Measurements from ENCODE around the gene PTPN2.

Gene PTPN2

DNA sequence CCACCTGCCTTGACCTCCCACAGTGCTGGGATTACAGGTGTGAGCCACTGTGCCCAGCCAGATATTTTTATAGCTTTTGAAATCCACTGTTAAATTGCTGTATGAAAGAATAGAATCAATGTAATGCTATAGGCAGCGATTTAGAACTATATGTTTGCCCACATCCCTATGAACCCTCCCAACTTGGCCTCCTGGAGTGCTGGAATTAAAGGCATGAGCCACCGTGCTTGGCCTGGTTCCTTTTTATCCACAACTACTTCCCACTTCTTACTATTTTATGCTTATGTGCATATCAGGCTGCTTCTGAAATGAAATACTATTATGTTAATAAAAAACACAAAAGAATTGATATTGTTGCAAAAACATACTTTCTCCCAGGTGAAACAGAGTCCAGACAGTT, 11.6 kb upstream of the PTPN2 start:
- H3K4me3 ChIP-seq (ENCODE audit: low read depth, low read length): no peak overlapping the region
- H3K4me1 ChIP-seq: no peaks in the 10 kb centered on the region
- TF ChIP-seq, protein P1, sequence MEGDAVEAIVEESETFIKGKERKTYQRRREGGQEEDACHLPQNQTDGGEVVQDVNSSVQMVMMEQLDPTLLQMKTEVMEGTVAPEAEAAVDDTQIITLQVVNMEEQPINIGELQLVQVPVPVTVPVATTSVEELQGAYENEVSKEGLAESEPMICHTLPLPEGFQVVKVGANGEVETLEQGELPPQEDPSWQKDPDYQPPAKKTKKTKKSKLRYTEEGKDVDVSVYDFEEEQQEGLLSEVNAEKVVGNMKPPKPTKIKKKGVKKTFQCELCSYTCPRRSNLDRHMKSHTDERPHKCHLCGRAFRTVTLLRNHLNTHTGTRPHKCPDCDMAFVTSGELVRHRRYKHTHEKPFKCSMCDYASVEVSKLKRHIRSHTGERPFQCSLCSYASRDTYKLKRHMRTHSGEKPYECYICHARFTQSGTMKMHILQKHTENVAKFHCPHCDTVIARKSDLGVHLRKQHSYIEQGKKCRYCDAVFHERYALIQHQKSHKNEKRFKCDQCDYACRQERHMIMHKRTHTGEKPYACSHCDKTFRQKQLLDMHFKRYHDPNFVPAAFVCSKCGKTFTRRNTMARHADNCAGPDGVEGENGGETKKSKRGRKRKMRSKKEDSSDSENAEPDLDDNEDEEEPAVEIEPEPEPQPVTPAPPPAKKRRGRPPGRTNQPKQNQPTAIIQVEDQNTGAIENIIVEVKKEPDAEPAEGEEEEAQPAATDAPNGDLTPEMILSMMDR (IDR thresholded peaks at IDR 0.05; ENCODE audit: low read depth, low read length): no peak
- no peaks in the 10 kb centered on the region for H3K36me3 ChIP-seq
- no peaks in the 10 kb centered on the region for H3K27me3 ChIP-seq
- DNase-seq: no peak
- no peaks in the 10 kb centered on the region for H3K9me3 ChIP-seq

DNA sequence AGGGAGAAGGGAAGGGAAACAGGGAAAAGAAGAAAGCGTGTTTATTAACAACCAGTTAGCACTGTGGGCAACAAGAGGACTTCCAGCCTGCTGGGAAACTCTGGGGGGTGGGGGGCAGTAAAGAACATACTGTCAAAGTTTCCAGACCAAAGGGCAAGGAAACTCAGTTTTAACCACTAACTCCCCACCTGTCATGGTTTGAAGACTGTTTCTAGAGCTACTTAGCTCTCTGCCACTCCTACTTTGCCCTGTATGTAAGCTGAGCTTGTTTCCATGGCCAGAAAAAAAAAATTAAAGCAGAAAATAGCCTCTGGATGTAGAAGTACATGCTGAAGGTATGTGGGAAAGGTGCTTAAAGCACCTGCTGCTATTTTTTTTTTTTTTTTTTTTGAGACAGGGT, 11.0 kb upstream of the PTPN2 start:
- H3K27me3 ChIP-seq: no peaks in the 10 kb centered on the region
- no peaks in the 10 kb centered on the region for H3K4me1 ChIP-seq
- H3K9me3 ChIP-seq: no peaks in the 10 kb centered on the region
- TF ChIP-seq, protein P1 (IDR thresholded peaks at IDR 0.05; ENCODE audit: low read depth, low read length): no peak
- no peaks in the 10 kb centered on the region for H3K36me3 ChIP-seq
- no peak overlapping the region for H3K4me3 ChIP-seq (ENCODE audit: low read depth, low read length)
- DNase-seq: no peak

DNA sequence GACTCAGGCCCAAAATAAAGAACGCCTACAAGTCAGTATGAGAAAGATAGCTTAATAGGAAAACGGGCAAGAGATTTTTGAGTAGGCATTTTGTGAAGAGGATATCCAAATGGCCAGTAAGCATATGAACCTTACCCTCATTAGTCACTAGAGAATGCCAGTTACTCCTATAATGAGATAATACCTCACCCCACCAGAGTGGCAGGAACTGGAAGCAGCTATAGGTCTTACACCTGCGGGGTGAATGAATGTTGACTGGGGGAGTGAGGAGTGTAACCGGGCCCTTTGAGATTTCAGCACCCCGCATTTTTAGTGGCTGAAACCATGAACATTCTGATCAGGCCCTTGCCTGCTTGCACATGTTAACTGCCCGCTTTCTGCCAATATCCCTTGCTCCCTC, 7.5 kb upstream of the PTPN2 start:
- no peak for DNase-seq
- no peaks in the 10 kb centered on the region for H3K4me1 ChIP-seq
- no peaks in the 10 kb centered on the region for H3K36me3 ChIP-seq
- H3K4me3 ChIP-seq (ENCODE audit: low read depth, low read length): no peak overlapping the region
- H3K9me3 ChIP-seq: no peaks in the 10 kb centered on the region
- no peaks in the 10 kb centered on the region for H3K27me3 ChIP-seq
- TF ChIP-seq, protein P1 (IDR thresholded peaks at IDR 0.05; ENCODE audit: low read depth, low read length): no peak

DNA sequence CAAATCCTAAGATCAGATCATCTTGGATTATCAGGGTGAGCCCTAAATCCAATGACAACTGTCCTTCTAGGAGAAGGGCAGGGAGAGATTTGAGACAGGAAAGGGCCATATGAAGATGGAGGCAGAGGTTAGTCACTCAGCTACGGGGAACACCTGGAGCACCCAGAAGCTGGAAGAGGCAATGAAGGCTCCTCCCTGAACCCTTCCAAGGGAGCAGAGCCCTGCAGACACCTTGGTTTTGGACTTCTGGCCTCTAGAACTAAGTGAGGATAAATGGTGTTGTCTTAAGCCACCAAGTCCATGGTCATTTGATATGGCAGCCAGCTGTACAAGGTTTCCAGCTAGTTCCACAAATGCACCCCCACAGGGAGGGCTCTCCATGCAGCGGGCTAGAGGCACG, 6.9 kb upstream of the PTPN2 start:
- Histone ChIP-seq H3K9me3 (no peaks in the 10 kb centered on the region), H3K36me3 (no peaks in the 10 kb centered on the region), H3K4me1 (no peaks in the 10 kb centered on the region), H3K4me3 (ENCODE audit: low read depth, low read length) (no peak overlapping the region), H3K27me3 (no peaks in the 10 kb centered on the region)
- DNase-seq: no peak
- TF ChIP-seq, protein P1 (IDR thresholded peaks at IDR 0.05; ENCODE audit: low read depth, low read length): no peak

DNA sequence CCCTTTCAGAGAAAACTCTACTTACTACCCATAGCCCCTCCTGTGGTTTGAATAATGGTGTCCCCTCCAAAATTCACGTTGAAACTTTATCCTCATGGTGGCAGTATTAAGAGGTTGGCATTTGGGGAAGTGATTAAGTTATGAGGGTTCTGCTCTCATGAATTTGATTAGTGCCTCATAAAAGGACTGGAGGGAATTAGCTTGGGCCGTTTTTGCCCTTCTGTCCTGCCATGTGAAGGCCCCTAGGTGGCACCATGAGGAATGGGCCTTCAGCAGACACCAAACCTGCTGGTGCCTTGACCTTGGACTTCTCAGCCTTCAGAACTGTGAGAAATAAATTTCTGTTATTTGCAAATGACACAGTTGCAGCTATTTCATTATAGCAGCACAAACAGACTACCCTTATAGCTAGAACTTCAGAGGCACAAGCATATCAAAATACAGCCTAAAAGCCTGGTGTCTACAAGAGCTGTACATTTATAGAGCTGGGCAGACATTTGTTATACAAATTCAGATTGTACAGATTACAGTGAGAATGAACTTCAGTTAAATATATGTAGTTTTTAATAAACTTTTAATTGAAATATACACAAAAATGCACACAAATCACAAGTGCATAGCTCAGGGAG, 2.6 kb upstream of the PTPN2 start:
- TF ChIP-seq, protein P1 (IDR thresholded peaks at IDR 0.05; ENCODE audit: low read depth, low read length): peak; percentile 60
- no peaks in the 10 kb centered on the region for H3K27me3 ChIP-seq
- H3K9me3 ChIP-seq: no peaks in the 10 kb centered on the region
- peak; percentile 24 for DNase-seq
- no peak overlapping the region for H3K4me3 ChIP-seq (ENCODE audit: low read depth, low read length)
- no peaks in the 10 kb centered on the region for H3K36me3 ChIP-seq
- H3K4me1 ChIP-seq: no peaks in the 10 kb centered on the region

DNA sequence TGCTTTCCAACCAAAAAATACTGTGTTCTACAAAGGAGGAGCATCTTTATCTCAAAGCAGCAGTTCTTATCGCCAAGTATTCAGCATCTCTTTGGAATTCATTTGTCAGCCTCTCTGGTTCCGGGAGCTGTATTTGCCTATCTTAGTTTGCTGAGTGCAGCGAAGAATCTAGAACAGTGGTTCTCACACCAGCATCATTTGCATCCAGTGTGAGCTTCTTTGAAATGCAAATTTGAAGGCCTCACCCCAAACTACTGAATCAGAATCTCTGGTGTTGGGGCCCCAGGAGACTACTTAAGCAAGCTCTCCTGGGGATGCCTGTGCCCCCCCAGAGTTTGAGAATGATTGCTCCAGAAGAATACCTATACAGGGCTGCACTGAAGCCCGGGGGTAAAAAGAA, 1.5 kb upstream of the PTPN2 start:
- Histone ChIP-seq H3K36me3 (no peaks in the 10 kb centered on the region), H3K4me1 (no peaks in the 10 kb centered on the region), H3K9me3 (no peaks in the 10 kb centered on the region), H3K4me3 (ENCODE audit: low read depth, low read length) (no peak overlapping the region), H3K27me3 (no peaks in the 10 kb centered on the region)
- DNase-seq: no peak
- TF ChIP-seq, protein P1 (IDR thresholded peaks at IDR 0.05; ENCODE audit: low read depth, low read length): no peak
